GM12878 (cell line): ENCODE data around the gene DLG2. TPM values are rescaled to one million over a fixed set of nuclear protein-coding genes. Genes with fewer than 3 reads are reported as not detected.

Experiments used
- ATAC-seq: fragments of 200-7000 bp; cut with Tn5 transposase; 3 replicates; pipeline ENCODE4 v1.9.1; 2020; ENCODE audit warnings: mild to moderate bottlenecking, moderate library complexity
- BruUV-seq: library from RNA; stranded (reverse); fragments of 400-500 nt; replicated peaks from 2 replicates; lab custom pipeline; 2021; lab: Mats Ljungman, UMichigan
- CTCF ChIA-PET: fragments of 300-600 bp; sonication (Branson Sonifier 250); formaldehyde crosslinking; extraction: SDS; loops from one replicate; lab custom pipeline; 2021; ENCODE audit warnings: inconsistent platforms; lab: Yijun Ruan, JAX
- POLR2A ChIA-PET: fragments of 350-600 bp; formaldehyde crosslinking; extraction: SDS; loops from one replicate; lab custom pipeline; 2021; ENCODE audit warnings: inconsistent platforms; lab: Charles Lee
- RAD21 ChIA-PET: fragments of 300-600 bp; sonication (Branson Sonifier 250); formaldehyde crosslinking; loops from one replicate; lab custom pipeline; 2023; ENCODE audit warnings: antibody characterized with exemption; ENCODE audit not compliant: unreplicated experiment; lab: Charles Lee
- SMC1A ChIA-PET: fragments of 300-600 bp; sonication (Branson Sonifier 250); formaldehyde crosslinking; loops from one replicate; lab custom pipeline; 2023; ENCODE audit not compliant: unreplicated experiment, uncharacterized antibody; lab: Charles Lee
- DNase-seq: peaks from one replicate; pipeline ENCODE4 v3.0.0-alpha.2; 2011; ENCODE audit warnings: low read depth, low spot score
- FAIRE-seq: peaks from 3 replicates; lab custom pipeline; 2011; peaks lifted over from hg19 to GRCh38; lab: Jason Lieb, UNC
- H2AFZ ChIP-seq: 2 replicates; pipeline ENCODE4 v1.6.0; 2011; ENCODE audit warnings: low read depth, low read length, control low read depth; ENCODE audit not compliant: control insufficient read depth
- H3K27ac ChIP-seq: 2 replicates; pipeline ENCODE4 v1.5.1; 2011; ENCODE audit warnings: control low read depth; ENCODE audit not compliant: control insufficient read depth, insufficient read depth
- H3K27me3 ChIP-seq, 2 experiments: replicated peaks in 1 of 2; 2 replicates each; pipeline versions ENCODE4 v1.6.0 to v1.6.1; 2011; ENCODE audit warnings: low read length in 1 of 2; ENCODE audit not compliant: control insufficient read depth in 2 of 2, insufficient read depth in 2 of 2
- H3K36me3 ChIP-seq, 2 experiments: 2 replicates each; pipeline ENCODE4 v1.5.1; 2011; ENCODE audit warnings: low read length in 1 of 2; ENCODE audit not compliant: control insufficient read depth in 2 of 2, insufficient read depth in 2 of 2
- H3K4me1 ChIP-seq: 2 replicates; pipeline ENCODE4 v1.6.1; 2011; ENCODE audit warnings: mild to moderate bottlenecking, low read length, moderate library complexity, mixed read lengths; ENCODE audit not compliant: control insufficient read depth, insufficient read depth
- H3K4me2 ChIP-seq: 2 replicates; pipeline ENCODE4 v1.6.0; 2011; ENCODE audit warnings: control low read depth; ENCODE audit not compliant: control insufficient read depth, insufficient read depth
- H3K4me3 ChIP-seq: fragments of 200-600 bp; sonication (generic); 2 replicates; pipeline ENCODE4 v1.5.1; 2016
- H3K79me2 ChIP-seq: 2 replicates; pipeline ENCODE4 v1.6.0; 2011; ENCODE audit warnings: low read length; ENCODE audit not compliant: control insufficient read depth, insufficient read depth
- H3K9ac ChIP-seq: 2 replicates; pipeline ENCODE4 v1.8.0; 2011; ENCODE audit warnings: low read length, control low read depth, mixed read lengths; ENCODE audit not compliant: control insufficient read depth, insufficient read depth
- H3K9me3 ChIP-seq: replicated peaks from 3 replicates; pipeline ENCODE4 v1.5.1; 2011; ENCODE audit warnings: mild to moderate bottlenecking, low read length; ENCODE audit not compliant: control insufficient read depth, insufficient read depth
- H4K20me1 ChIP-seq: 2 replicates; pipeline ENCODE4 v1.6.0; 2011; ENCODE audit not compliant: control insufficient read depth, insufficient read depth
- ATF7 ChIP-seq: fragments of 450-650 bp; IDR thresholded peaks from 2 replicates; pipeline ENCODE4 v1.6.1; 2016; ENCODE audit warnings: low read depth, mild to moderate bottlenecking
- BACH1 ChIP-seq: fragments of 450-650 bp; IDR thresholded peaks from 2 replicates; pipeline ENCODE4 v1.6.1; 2017; ENCODE audit warnings: mild to moderate bottlenecking, borderline replicate concordance
- EP300 ChIP-seq, 2 experiments: fragments of 150-350 bp in 1 of 2; IDR thresholded peaks; 2 replicates each; pipeline ENCODE4 v1.6.1; 2011 to 2012; ENCODE audit warnings: low read depth in 2 of 2, low read length in 2 of 2, borderline replicate concordance in 1 of 2, improper control_type of control experiment in 1 of 2, inconsistent platforms in 1 of 2; ENCODE audit not compliant: control insufficient read depth in 1 of 2
- KLF5 ChIP-seq: fragments of 450-650 bp; IDR thresholded peaks from 2 replicates; pipeline ENCODE4 v1.6.1; 2014; ENCODE audit warnings: mild to moderate bottlenecking; ENCODE audit not compliant: partially characterized antibody
- MXI1 ChIP-seq: fragments of 150-350 bp; IDR thresholded peaks from 2 replicates; pipeline ENCODE4 v1.6.1; 2011; ENCODE audit warnings: low read depth, mild to moderate bottlenecking, inconsistent platforms, low read length, improper control_type of control experiment
- RFX5 ChIP-seq: IDR thresholded peaks from 2 replicates; pipeline ENCODE4 v1.6.1; 2011; ENCODE audit warnings: low read depth, low read length, improper control_type of control experiment
- SP1 ChIP-seq: IDR thresholded peaks from one replicate; pipeline ENCODE4 v1.6.1; 2011; ENCODE audit warnings: low read depth, low read length
- STAT3 ChIP-seq: IDR thresholded peaks from 2 replicates; pipeline ENCODE4 v1.6.1; 2011; ENCODE audit warnings: low read depth, low read length, improper control_type of control experiment
- SUPT20H ChIP-seq: IDR thresholded peaks from 2 replicates; pipeline ENCODE4 v1.6.1; 2011; ENCODE audit warnings: low read depth, mild to moderate bottlenecking, low read length, moderate library complexity, borderline replicate concordance; ENCODE audit not compliant: control insufficient read depth
- SUZ12 ChIP-seq: fragments of 200-600 bp; sonication (generic); IDR thresholded peaks from one replicate; pipeline ENCODE4 v1.6.1; 2018; ENCODE audit warnings: antibody characterized with exemption, mild to moderate bottlenecking; ENCODE audit not compliant: unreplicated experiment
- TAF1 ChIP-seq: IDR thresholded peaks from 2 replicates; pipeline ENCODE4 v1.6.1; 2011; ENCODE audit warnings: mild to moderate bottlenecking, low read depth, low read length, borderline replicate concordance
- TCF12 ChIP-seq: IDR thresholded peaks from 2 replicates; pipeline ENCODE4 v1.6.1; 2011; ENCODE audit warnings: low read depth, mild to moderate bottlenecking, low read length
- ZNF622 ChIP-seq: fragments of 450-650 bp; IDR thresholded peaks from 2 replicates; pipeline ENCODE4 v1.6.1; 2017; ENCODE audit warnings: mild to moderate bottlenecking, inconsistent platforms
- WGBS: methylation state at CpG from one replicate; pipeline ENCODE4 v1.1.6; 2016; ENCODE audit warnings: low lambda C conversion rate; ENCODE audit not compliant: insufficient replicate concordance, insufficient coverage; ENCODE audit errors: missing lambda C conversion rate; 5-methylcytosine and 5-hydroxymethylcytosine counted together
- in situ Hi-C: fragments of 300-500 bp; cut with MboI; formaldehyde crosslinking; loops from 9 replicates; pipeline ENCODE4 v1.14.3; 2018; ENCODE audit warnings: mixed read lengths
- intact Hi-C: fragments of 100-400 bp; cut with micrococcal nuclease; formaldehyde crosslinking; loops from one replicate; pipeline ENCODE4 v1.14.2; 2022; ENCODE audit not compliant: unreplicated experiment
- polyA plus RNA-seq, 11 experiments: library from polyadenylated mRNA; depleted of rRNA in 4 of 11; unstranded in 6 of 11; stranded (reverse) in 5 of 11; fragments of >200 nt; fragmentation: Nextera tagmentation in 4 of 11; fragmentation: Illumina TruSeq in 1 of 11; extraction: Ambion mirVana in 4 of 11; extraction: Trizol in 1 of 11; gene quantifications; 1 replicate in 1 of 11; 2 replicates in 10 of 11; pipeline versions ENCODE4 v1.2.1 to v1.2.3, GENCODE V29; 2011 to 2016; ENCODE audit warnings: inconsistent platforms in 2 of 11, missing spikeins in 2 of 11, low read depth in 1 of 11
- total RNA-seq, 4 experiments: library from RNA; depleted of rRNA in 3 of 4; stranded (reverse); fragments of >200 nt in 3 of 4; fragmentation: Illumina TruSeq in 1 of 4; extraction: Trizol in 1 of 4; gene quantifications; 2 replicates each; pipeline versions ENCODE4 v1.2.1 to v1.2.3, GENCODE V29; 2013 to 2021
- TF ChIP-seq, protein P1 (sequence below): fragments of 450-650 bp; IDR thresholded peaks from 2 replicates; pipeline ENCODE4 v1.6.1; 2016; ENCODE audit warnings: mild to moderate bottlenecking, moderate library complexity, borderline replicate concordance

DLG2 gene
- total and polyA plus RNA-seq, 10 of the 15 experiments (the other 5 are each of a cell fraction or from before 2014, with no cell fraction given): 0.09 to 0.98 (median 0.35) TPM

- ChIA-PET SMC1A (interaction anchor here (0.7 kb wide), 1 partner anchor 201 kb away, joined by 3 read pairs; no protein-coding TSS in a partner anchor), POLR2A (no interaction called here), RAD21 (no interaction called here), CTCF (no interaction called here)
- no TSS peak for BruUV-seq
- Histone ChIP-seq H3K4me2 (no peak overlapping the region), H3K79me2 (no peaks in the 10 kb centered on the region), H3K27ac (no peak overlapping the region), H3K9me3 (no peaks in the 10 kb centered on the region), H3K4me1 (no peaks in the 10 kb centered on the region), H3K36me3 (no peaks in the 10 kb centered on the region; a peak in 1 of 4 replicates), H3K4me3 (no peak overlapping the region), H4K20me1 (no peaks in the 10 kb centered on the region), H3K27me3 (no peaks in the 10 kb centered on the region; a peak in 1 of 4 replicates), H3K9ac (no peak overlapping the region), H2AFZ (no peak overlapping the region)
- FAIRE-seq (no peak), DNase-seq (no peak), ATAC-seq (peak; percentile 48)
- WGBS: 57% methylated on average over 4 of the region's 4 CpGs
- no peak for TF ChIP-seq STAT3
- TF ChIP-seq BACH1: no peak
- no peak for TF ChIP-seq TAF1
- intact Hi-C loops (no loop called here), in situ Hi-C loops (no loop called here)
Measured at GRCh38 chr11:83449338-83449913, 2177.7 kb downstream of the DLG2 start.

- ChIA-PET SMC1A (interaction anchor here (0.7 kb wide), 1 partner anchor 200 kb away, joined by 3 read pairs; no protein-coding TSS in a partner anchor), RAD21 (no interaction called here), POLR2A (no interaction called here), CTCF (no interaction called here)
- intact Hi-C loops (no loop called here), in situ Hi-C loops (no loop called here)
- Histone ChIP-seq H3K9ac (no peak overlapping the region), H4K20me1 (no peaks in the 10 kb centered on the region), H2AFZ (no peak overlapping the region), H3K4me1 (no peaks in the 10 kb centered on the region), H3K27me3 (no peaks in the 10 kb centered on the region; a peak in 1 of 4 replicates), H3K4me3 (no peak overlapping the region), H3K27ac (no peak overlapping the region), H3K79me2 (no peaks in the 10 kb centered on the region), H3K36me3 (no peaks in the 10 kb centered on the region; a peak in 1 of 4 replicates), H3K9me3 (no peaks in the 10 kb centered on the region), H3K4me2 (no peak overlapping the region)
- DNase-seq (no peak), FAIRE-seq (no peak), ATAC-seq (no peak)
- BruUV-seq: no TSS peak
- 30% methylated on average over 2 of the region's 2 CpGs for WGBS
- TF ChIP-seq MXI1: no peak
- TF ChIP-seq TCF12: no peak
- no peak for TF ChIP-seq SUZ12
- TF ChIP-seq KLF5: no peak
- no peak for TF ChIP-seq ZNF622
- TF ChIP-seq ATF7: no peak
- TF ChIP-seq, protein P1, sequence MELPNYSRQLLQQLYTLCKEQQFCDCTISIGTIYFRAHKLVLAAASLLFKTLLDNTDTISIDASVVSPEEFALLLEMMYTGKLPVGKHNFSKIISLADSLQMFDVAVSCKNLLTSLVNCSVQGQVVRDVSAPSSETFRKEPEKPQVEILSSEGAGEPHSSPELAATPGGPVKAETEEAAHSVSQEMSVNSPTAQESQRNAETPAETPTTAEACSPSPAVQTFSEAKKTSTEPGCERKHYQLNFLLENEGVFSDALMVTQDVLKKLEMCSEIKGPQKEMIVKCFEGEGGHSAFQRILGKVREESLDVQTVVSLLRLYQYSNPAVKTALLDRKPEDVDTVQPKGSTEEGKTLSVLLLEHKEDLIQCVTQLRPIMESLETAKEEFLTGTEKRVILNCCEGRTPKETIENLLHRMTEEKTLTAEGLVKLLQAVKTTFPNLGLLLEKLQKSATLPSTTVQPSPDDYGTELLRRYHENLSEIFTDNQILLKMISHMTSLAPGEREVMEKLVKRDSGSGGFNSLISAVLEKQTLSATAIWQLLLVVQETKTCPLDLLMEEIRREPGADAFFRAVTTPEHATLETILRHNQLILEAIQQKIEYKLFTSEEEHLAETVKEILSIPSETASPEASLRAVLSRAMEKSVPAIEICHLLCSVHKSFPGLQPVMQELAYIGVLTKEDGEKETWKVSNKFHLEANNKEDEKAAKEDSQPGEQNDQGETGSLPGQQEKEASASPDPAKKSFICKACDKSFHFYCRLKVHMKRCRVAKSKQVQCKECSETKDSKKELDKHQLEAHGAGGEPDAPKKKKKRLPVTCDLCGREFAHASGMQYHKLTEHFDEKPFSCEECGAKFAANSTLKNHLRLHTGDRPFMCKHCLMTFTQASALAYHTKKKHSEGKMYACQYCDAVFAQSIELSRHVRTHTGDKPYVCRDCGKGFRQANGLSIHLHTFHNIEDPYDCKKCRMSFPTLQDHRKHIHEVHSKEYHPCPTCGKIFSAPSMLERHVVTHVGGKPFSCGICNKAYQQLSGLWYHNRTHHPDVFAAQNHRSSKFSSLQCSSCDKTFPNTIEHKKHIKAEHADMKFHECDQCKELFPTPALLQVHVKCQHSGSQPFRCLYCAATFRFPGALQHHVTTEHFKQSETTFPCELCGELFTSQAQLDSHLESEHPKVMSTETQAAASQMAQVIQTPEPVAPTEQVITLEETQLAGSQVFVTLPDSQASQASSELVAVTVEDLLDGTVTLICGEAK: no peak
- no peak for TF ChIP-seq SP1
- TF ChIP-seq RFX5: no peak
- TF ChIP-seq EP300 (IDR thresholded peaks at IDR 0.05; ENCODE audit: borderline replicate concordance in 1 of 2, control insufficient read depth in 1 of 2, low read depth in 2 of 2, low read length in 2 of 2): no peak
- no peak for TF ChIP-seq SUPT20H
Measured at GRCh38 chr11:83448686-83449085, 2178.5 kb downstream of the DLG2 start.
